ENCODE measurements around the gene POC1B.

- TF ChIP-seq CTCF (IDR thresholded peaks at IDR 0.05) (no peak), POLR2A (IDR thresholded peaks at IDR 0.05) (no peak)
Observed at GRCh38 chr12:89417246-89417977, 108.4 kb downstream of the POC1B start.

Measured in body of pancreas (tissue), 4 donors.